Measurements from ENCODE around the gene TBX21.

The TBX21 gene

DNA sequence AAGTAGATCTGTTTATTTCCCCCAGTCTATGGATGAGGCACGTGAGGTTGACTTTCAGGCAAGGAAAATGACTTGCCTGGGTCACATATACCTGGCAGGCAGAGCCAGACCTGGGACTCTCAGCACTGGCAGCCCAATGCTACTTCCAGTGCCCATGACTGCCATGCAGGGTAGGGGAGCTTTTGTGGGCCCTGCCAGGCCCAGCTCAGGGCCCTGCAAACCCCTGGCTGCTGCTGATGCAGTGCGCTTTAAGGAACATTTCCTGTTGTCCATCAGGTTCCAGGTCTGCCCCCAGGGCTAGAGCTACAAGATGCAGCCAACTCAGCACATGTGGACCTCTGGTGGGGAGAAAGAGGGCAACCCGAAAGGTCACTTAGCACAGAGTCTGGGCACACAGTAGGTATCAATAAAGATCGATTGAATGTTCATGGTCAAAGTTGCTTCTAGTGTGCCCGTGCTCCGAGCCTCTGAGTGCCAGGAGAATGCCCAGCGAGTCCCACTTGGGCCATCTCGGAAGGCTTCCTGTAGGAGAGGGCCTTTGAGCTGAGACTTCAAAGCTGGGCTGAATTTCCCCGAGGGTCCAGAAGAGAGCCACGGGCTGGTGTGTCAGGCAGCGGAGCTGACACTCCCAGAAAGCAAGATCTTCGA lies 513 bp upstream of the TBX21 start:
- TF ChIP-seq, protein P1, sequence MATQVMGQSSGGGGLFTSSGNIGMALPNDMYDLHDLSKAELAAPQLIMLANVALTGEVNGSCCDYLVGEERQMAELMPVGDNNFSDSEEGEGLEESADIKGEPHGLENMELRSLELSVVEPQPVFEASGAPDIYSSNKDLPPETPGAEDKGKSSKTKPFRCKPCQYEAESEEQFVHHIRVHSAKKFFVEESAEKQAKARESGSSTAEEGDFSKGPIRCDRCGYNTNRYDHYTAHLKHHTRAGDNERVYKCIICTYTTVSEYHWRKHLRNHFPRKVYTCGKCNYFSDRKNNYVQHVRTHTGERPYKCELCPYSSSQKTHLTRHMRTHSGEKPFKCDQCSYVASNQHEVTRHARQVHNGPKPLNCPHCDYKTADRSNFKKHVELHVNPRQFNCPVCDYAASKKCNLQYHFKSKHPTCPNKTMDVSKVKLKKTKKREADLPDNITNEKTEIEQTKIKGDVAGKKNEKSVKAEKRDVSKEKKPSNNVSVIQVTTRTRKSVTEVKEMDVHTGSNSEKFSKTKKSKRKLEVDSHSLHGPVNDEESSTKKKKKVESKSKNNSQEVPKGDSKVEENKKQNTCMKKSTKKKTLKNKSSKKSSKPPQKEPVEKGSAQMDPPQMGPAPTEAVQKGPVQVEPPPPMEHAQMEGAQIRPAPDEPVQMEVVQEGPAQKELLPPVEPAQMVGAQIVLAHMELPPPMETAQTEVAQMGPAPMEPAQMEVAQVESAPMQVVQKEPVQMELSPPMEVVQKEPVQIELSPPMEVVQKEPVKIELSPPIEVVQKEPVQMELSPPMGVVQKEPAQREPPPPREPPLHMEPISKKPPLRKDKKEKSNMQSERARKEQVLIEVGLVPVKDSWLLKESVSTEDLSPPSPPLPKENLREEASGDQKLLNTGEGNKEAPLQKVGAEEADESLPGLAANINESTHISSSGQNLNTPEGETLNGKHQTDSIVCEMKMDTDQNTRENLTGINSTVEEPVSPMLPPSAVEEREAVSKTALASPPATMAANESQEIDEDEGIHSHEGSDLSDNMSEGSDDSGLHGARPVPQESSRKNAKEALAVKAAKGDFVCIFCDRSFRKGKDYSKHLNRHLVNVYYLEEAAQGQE (IDR thresholded peaks at IDR 0.05; ENCODE audit: insufficient read depth in 1 of 2, low read depth in 2 of 2, low read length in 2 of 2): no peak
- no peak for TF ChIP-seq SIN3A (IDR thresholded peaks at IDR 0.05; ENCODE audit: borderline replicate concordance, insufficient read depth, low read length)
- no peak for TF ChIP-seq TAF1 (IDR thresholded peaks at IDR 0.05; ENCODE audit: borderline replicate concordance, insufficient read depth, low read length)
- TF ChIP-seq FOXP2 (optimal IDR thresholded peaks at IDR 0.05; ENCODE audit: borderline replicate concordance, extremely low read depth, extremely low read length, insufficient read depth): no peak
- TF ChIP-seq POLR2AphosphoS5 (IDR thresholded peaks at IDR 0.05; ENCODE audit: low read depth, low read length): no peak

DNA sequence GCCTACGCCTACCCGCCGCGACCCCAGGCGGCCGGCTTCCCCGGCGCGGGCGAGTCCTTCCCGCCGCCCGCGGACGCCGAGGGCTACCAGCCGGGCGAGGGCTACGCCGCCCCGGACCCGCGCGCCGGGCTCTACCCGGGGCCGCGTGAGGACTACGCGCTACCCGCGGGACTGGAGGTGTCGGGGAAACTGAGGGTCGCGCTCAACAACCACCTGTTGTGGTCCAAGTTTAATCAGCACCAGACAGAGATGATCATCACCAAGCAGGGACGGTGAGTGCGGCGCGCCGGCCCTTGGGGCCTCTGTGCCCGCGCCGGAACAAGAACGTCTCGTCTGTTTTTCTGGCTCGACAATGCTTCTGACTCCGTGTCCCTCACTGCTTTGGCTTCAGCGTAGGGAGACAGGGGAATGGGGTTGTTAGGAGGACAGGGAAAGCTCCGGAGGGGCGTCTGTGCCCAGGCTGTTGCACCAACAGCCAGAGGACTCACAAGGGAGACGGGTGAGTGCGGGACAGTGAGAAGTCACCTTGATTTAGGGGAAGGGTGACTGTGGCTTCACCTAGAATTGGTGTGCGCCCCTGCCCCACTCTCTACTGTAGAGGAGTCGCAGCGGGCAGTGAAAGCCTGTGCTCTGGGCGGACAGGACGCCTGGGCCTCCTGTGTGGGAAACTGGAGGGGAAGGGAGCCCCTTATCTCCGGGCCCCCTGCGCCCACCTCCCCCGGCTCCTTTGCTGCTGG lies 806 bp downstream of the TBX21 start:
- TF ChIP-seq, protein P1 (IDR thresholded peaks at IDR 0.05; ENCODE audit: insufficient read depth in 1 of 2, low read depth in 2 of 2, low read length in 2 of 2): no peak
- no peak for TF ChIP-seq TAF1 (IDR thresholded peaks at IDR 0.05; ENCODE audit: borderline replicate concordance, insufficient read depth, low read length)
- TF ChIP-seq FOXP2 (optimal IDR thresholded peaks at IDR 0.05; ENCODE audit: borderline replicate concordance, extremely low read depth, extremely low read length, insufficient read depth): no peak
- TF ChIP-seq POLR2AphosphoS5 (IDR thresholded peaks at IDR 0.05; ENCODE audit: low read depth, low read length): no peak
- TF ChIP-seq SIN3A (IDR thresholded peaks at IDR 0.05; ENCODE audit: borderline replicate concordance, insufficient read depth, low read length): no peak

DNA sequence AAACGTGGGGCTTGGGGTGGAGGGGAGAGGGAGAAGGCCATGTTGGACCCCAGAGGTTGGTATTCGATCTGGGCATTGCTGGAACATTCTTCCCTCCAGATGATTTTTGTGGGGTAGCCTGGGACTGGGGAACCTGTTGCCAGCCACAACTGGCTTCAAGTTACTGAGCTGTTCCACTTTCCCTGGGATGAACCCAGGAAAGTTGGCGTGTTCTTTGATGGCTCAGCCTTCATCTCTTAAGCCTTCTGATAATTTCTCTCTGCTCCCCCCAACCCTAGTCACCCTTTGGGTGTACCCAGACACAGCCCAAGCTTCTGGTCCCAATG lies 2.1 kb downstream of the TBX21 start:
- TF ChIP-seq FOXP2 (optimal IDR thresholded peaks at IDR 0.05; ENCODE audit: borderline replicate concordance, extremely low read depth, extremely low read length, insufficient read depth): no peak
- no peak for TF ChIP-seq TAF1 (IDR thresholded peaks at IDR 0.05; ENCODE audit: borderline replicate concordance, insufficient read depth, low read length)
- TF ChIP-seq SIN3A (IDR thresholded peaks at IDR 0.05; ENCODE audit: borderline replicate concordance, insufficient read depth, low read length): no peak
- no peak for TF ChIP-seq POLR2AphosphoS5 (IDR thresholded peaks at IDR 0.05; ENCODE audit: low read depth, low read length)
- TF ChIP-seq, protein P1 (IDR thresholded peaks at IDR 0.05; ENCODE audit: insufficient read depth in 1 of 2, low read depth in 2 of 2, low read length in 2 of 2): no peak

DNA sequence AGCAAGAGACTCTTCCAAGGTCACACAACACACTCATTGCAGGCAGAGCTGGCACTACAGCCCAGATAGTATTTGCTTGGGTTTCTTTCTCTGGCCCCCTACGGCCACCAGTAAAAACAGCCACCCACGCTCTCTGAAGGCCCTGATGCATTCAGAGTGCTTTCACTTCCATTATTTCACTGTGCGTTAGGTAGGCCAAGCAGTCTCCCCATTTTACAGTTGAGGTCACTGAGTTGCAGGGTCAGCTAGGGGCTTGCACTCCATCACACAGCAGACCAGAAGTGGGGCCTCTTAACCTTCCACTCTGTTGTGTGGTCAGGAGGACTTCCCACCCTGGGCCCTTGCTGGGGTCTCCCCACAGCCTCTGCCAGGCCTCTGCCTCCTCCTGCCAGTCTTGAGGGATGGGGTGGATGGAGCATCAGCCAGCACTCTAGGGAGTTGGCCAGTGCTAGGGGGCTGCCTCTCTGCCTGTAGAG lies 2.5 kb downstream of the TBX21 start:
- TF ChIP-seq FOXP2 (optimal IDR thresholded peaks at IDR 0.05; ENCODE audit: borderline replicate concordance, extremely low read depth, extremely low read length, insufficient read depth): no peak

DNA sequence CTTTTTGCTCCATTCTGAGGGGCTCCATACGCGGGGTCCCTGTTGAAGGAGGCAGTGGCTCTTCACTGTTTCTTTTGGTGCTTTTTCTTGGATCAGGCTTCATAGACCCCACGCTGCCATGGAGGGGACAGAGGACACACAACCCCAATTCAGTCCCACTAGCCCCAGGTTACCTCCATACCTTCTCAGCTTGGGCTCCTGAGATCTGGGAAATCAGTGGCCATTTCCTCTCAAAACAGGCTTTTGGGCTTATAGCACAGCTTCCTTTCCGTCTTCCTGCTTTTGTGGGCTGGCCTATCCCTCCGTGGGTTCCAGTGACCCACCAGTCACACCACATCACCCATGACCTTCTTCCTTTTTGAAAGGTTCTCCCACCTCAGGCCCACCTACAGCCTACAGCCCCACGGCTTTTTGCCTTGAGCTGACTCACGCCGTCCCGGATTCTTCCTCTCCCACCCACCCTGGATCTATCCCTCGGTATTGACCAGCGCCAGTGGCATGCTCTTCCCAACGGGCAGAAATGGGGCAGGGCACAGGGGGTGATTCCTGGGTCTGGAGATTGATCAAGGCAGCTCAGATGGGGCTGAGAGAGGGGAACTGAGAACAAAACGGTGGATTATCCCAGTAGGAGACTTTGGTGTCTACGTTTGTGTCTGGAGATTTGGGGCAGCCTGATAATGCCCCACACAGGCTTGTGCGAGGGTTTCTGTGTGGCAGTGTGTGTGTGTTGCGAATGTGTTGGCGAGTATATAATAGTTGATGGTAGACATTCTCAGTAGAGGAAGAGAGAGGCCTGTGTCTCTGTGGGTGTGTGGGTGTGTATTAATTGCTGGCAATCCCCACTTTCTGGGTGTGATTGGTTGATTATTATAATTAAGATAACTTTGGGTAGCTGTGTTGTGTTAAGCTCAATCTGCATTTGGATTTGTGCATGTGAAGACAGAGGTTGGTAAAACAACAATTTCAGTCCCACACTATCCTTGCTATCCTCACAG lies 3.8 kb downstream of the TBX21 start:
- no peak for TF ChIP-seq TAF1 (IDR thresholded peaks at IDR 0.05; ENCODE audit: borderline replicate concordance, insufficient read depth, low read length)
- TF ChIP-seq FOXP2 (optimal IDR thresholded peaks at IDR 0.05; ENCODE audit: borderline replicate concordance, extremely low read depth, extremely low read length, insufficient read depth): no peak
- TF ChIP-seq, protein P1 (IDR thresholded peaks at IDR 0.05; ENCODE audit: insufficient read depth in 1 of 2, low read depth in 2 of 2, low read length in 2 of 2): no peak
- no peak for TF ChIP-seq POLR2AphosphoS5 (IDR thresholded peaks at IDR 0.05; ENCODE audit: low read depth, low read length)
- no peak for TF ChIP-seq SIN3A (IDR thresholded peaks at IDR 0.05; ENCODE audit: borderline replicate concordance, insufficient read depth, low read length)
